CD4-positive, alpha-beta memory T cell (primary cell): ENCODE data around the gene TARDBP. TPM values are rescaled to one million over a fixed set of nuclear protein-coding genes. Genes with fewer than 3 reads are reported as not detected.
"Not testable (repeated sequence)": the region's sequence is repeated elsewhere in the genome, so short reads cannot be mapped to it uniquely, and the experiment has no call there.

Source experiments
- CTCF ChIA-PET: fragments of 350-600 bp; sonication (Branson Sonifier 250); formaldehyde crosslinking; loops from one replicate; lab custom pipeline; 2021; ENCODE audit warnings: inconsistent platforms; ENCODE audit not compliant: partially characterized antibody; lab: Charles Lee
- POLR2A ChIA-PET: fragments of 350-600 bp; sonication (Branson Sonifier 250); formaldehyde crosslinking; loops from one replicate; lab custom pipeline; 2021; ENCODE audit not compliant: partially characterized antibody; lab: Charles Lee
- DNase-seq, 5 donors: peaks; one replicate each; pipeline versions ENCODE4 v3.0.0 to v3.0.0-alpha.2; 2020 to 2022; ENCODE audit warnings: mixed read lengths in 1 of 5
- H3K27ac ChIP-seq: one replicate; pipeline ENCODE4 v1.7.0; 2013; ENCODE audit warnings: low read depth, low read length
- H3K27me3 ChIP-seq: 2 replicates; pipeline ENCODE4 v1.7.0; 2013; ENCODE audit warnings: mild to moderate bottlenecking, low read length, moderate library complexity; ENCODE audit not compliant: insufficient read depth
- H3K36me3 ChIP-seq: 2 replicates; pipeline ENCODE4 v1.7.0; 2013; ENCODE audit warnings: mild to moderate bottlenecking, low read length, moderate library complexity; ENCODE audit not compliant: insufficient read depth
- H3K4me1 ChIP-seq: 2 replicates; pipeline ENCODE4 v1.7.0; 2013; ENCODE audit warnings: mild to moderate bottlenecking, low read length, moderate library complexity; ENCODE audit not compliant: insufficient read depth
- H3K4me3 ChIP-seq, 2 donors: one replicate each; pipeline ENCODE4 v1.7.0; 2013; ENCODE audit warnings: low read length in 2 of 2, mild to moderate bottlenecking in 1 of 2
- H3K9me3 ChIP-seq, 2 donors: one replicate each; pipeline ENCODE4 v1.7.0; 2013; ENCODE audit warnings: low read length in 2 of 2, control low read depth in 1 of 2; ENCODE audit not compliant: control insufficient read depth in 1 of 2
- H3K27ac Mint-ChIP-seq, 7 donors: one replicate each; pipeline ENCODE4 v1.8.0; 2020 to 2021; ENCODE audit warnings: mixed read lengths in 7 of 7, mild to moderate bottlenecking in 6 of 7, inconsistent platforms in 3 of 7, moderate library complexity in 3 of 7
- H3K27me3 Mint-ChIP-seq, 2 donors: one replicate each; pipeline ENCODE4 v1.8.0; 2020 to 2021; ENCODE audit warnings: mixed read lengths in 2 of 2
- H3K36me3 Mint-ChIP-seq, 2 donors: one replicate each; pipeline ENCODE4 v1.8.0; 2020 to 2021; ENCODE audit warnings: mixed read lengths in 2 of 2, inconsistent platforms in 1 of 2, mild to moderate bottlenecking in 1 of 2
- H3K4me1 Mint-ChIP-seq, 4 donors: one replicate each; pipeline ENCODE4 v1.8.0; 2020 to 2021; ENCODE audit warnings: mixed read lengths in 4 of 4, mild to moderate bottlenecking in 1 of 4
- H3K4me3 Mint-ChIP-seq, 8 donors: one replicate each; pipeline ENCODE4 v1.8.0; 2020 to 2021; ENCODE audit warnings: mixed read lengths in 8 of 8, mild to moderate bottlenecking in 7 of 8, moderate library complexity in 6 of 8, inconsistent platforms in 3 of 8
- H3K9me3 Mint-ChIP-seq, 8 donors: one replicate each; pipeline ENCODE4 v1.8.0; 2020 to 2021; ENCODE audit warnings: mixed read lengths in 8 of 8, mild to moderate bottlenecking in 5 of 8, inconsistent platforms in 3 of 8, moderate library complexity in 1 of 8
- intact Hi-C: fragments of 100-400 bp; cut with micrococcal nuclease; formaldehyde crosslinking; loops from one replicate; pipeline ENCODE4 v1.15.1; 2023
- polyA plus RNA-seq, 2 donors: library from polyadenylated mRNA; unstranded; fragments of 300-500 nt; fragmentation: Illumina TruSeq; gene quantifications; one replicate each; pipeline ENCODE4 v1.2.3, GENCODE V29; 2021
- total RNA-seq, 2 experiments: library from RNA; stranded (reverse); gene quantifications; one replicate each; pipeline ENCODE4 v1.2.3, GENCODE V29; 2021

Gene TARDBP
- total and polyA plus RNA-seq, 4 experiments from 2014 or later = 54.0 to 195 (median 147) TPM

DNA sequence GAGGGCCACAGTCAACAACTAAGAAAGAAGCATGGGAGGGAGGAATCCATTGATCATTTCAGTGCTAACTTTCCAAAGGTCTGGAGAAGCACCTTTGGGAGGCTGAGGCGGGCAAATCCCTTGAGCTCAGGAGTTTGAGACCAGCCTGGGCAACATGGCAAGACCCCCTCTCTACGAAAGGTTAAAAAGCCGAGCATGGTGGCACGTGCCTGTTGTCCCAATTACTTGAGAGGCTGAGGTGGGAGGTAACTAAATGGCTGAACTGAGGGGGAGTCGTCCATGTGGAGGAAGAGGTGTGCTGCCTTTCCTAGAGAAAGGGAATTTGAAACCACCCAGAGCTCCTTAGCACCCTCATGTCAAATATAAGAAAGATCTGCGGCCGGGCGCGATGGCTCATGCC lies 18.4 kb downstream of the TARDBP start:
- Mint-ChIP-seq H3K9me3 (no peaks in the 10 kb centered on the region), H3K27me3 (peaks cover 0 to 2% of the 10 kb centered on the region in 2 donors), H3K4me3 (no peak overlapping the region), H3K4me1 (peaks cover 0 to 4% (median 3%) of the 10 kb centered on the region in 4 donors), H3K27ac (no peak overlapping the region), H3K36me3 (peaks cover 11 to 28% of the 10 kb centered on the region in 2 donors)
- intact Hi-C loops = loop anchor here (10.0 kb wide), 1 partner anchor 174 kb away; no protein-coding TSS in a partner anchor
- Histone ChIP-seq H3K4me1 (no peaks in the 10 kb centered on the region), H3K4me3 (no peak overlapping the region), H3K27ac (no peak overlapping the region), H3K9me3 (no peaks in the 10 kb centered on the region), H3K27me3 (no peaks in the 10 kb centered on the region), H3K36me3 (peaks cover 1% of the 10 kb centered on the region)
- ChIA-PET CTCF (no interaction called here), POLR2A (no interaction called here)
- no peak for DNase-seq

DNA sequence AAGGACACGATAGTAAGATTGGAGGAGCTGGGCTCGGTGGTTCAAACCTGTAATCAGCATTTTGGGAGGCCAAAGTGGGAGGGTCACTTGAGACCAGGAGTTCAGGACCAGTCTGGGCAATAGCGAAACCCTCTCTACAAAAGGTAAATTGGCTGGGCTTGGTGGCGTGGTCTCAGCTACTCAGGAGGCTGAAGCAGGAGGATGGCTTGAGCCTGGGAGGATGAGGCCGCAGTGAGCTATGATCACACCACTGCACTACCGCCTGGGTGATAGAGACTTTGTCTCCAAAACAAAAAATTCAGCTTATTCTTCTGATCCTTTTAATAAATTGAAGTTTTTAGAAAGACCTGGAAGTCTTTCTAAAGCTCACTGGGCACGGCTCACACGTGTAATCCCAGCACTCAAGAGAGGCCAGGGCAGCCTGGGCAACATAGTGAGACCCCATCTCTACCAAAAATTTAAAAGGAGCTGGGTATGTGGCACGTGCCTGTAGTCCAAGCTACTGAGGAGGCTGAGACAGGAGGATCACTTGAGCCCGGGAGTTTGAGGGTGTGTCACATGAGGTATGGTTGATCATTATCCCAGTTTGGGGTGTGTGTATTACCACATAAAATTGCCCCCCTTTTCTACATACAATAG lies 19.3 kb downstream of the TARDBP start:
- intact Hi-C loops = loop anchor here (10.0 kb wide), 1 partner anchor 173 kb away; no protein-coding TSS in a partner anchor
- CTCF ChIA-PET = interaction anchor here (1.0 kb wide), 1 partner anchor 615 kb away, joined by 4 read pairs; no protein-coding TSS in a partner anchor
- no peak overlapping the region for H3K27ac ChIP-seq
- H3K27ac Mint-ChIP-seq = no peak overlapping the region
- peaks cover 0 to 3% (median 3%) of the 10 kb centered on the region in 4 donors for H3K4me1 Mint-ChIP-seq
- peak overlapping the region in 1 of 8 donors; percentile 10 for H3K4me3 Mint-ChIP-seq
- peaks cover 6 to 20% of the 10 kb centered on the region in 2 donors for H3K36me3 Mint-ChIP-seq
- H3K36me3 ChIP-seq = no peaks in the 10 kb centered on the region
- H3K9me3 Mint-ChIP-seq = no peaks in the 10 kb centered on the region
- no peaks in the 10 kb centered on the region for H3K27me3 ChIP-seq
- POLR2A ChIA-PET = interaction anchor here (1.4 kb wide), 1 partner anchor 618 kb away, joined by 3 read pairs; no protein-coding TSS in a partner anchor
- H3K9me3 ChIP-seq = no peaks in the 10 kb centered on the region
- no peak overlapping the region for H3K4me3 ChIP-seq
- no peak for DNase-seq
- peaks cover 0 to 2% of the 10 kb centered on the region in 2 donors for H3K27me3 Mint-ChIP-seq
- no peaks in the 10 kb centered on the region for H3K4me1 ChIP-seq

GRCh38 chr1:11037019-11037739 lies 24.7 kb downstream of the TARDBP start:
- not testable (repeated sequence) for H3K36me3 ChIP-seq, H3K4me1 ChIP-seq, H3K4me3 Mint-ChIP-seq, H3K36me3 Mint-ChIP-seq, H3K27me3 ChIP-seq, H3K9me3 ChIP-seq, H3K9me3 Mint-ChIP-seq, H3K4me1 Mint-ChIP-seq, H3K27me3 Mint-ChIP-seq, DNase-seq, H3K27ac ChIP-seq, H3K4me3 ChIP-seq
- peak overlapping the region in 2 of 7 donors; percentile 23 to 47 for H3K27ac Mint-ChIP-seq
- ChIA-PET POLR2A (interaction anchor here (1.0 to 2.2 kb wide), 5 partner anchors 9 to 613 kb away, joined by 3 to 19 read pairs (median 3); partner anchors contain the start of gene SRM), CTCF (interaction anchor here (0.7 to 4.6 kb wide), 64 partner anchors 8 to 701 kb away, joined by 3 to 129 read pairs (median 6); partner anchors contain the start of genes EXOSC10, FBXO6, MASP2 and MTOR)
- intact Hi-C loops = loop anchor here (1.0 to 10.0 kb wide), 4 partner anchors 23 to 682 kb away; partner anchors contain the start of gene SRM

- peak overlapping the region in 2 of 7 donors; percentile 23 to 47 for H3K27ac Mint-ChIP-seq
Measured at GRCh38 chr1:11037740-11038182, 25.3 kb downstream of the TARDBP start.

GRCh38 chr1:11039351-11040104 lies 27.1 kb downstream of the TARDBP start:
- Histone ChIP-seq H3K4me3 (no peak overlapping the region), H3K4me1 (peaks cover 7% of the 10 kb centered on the region), H3K27me3 (no peaks in the 10 kb centered on the region), H3K36me3 (no peaks in the 10 kb centered on the region), H3K9me3 (no peaks in the 10 kb centered on the region), H3K27ac (no peak overlapping the region)
- H3K27me3 Mint-ChIP-seq = peaks cover 2 to 6% of the 10 kb centered on the region in 2 donors
- CTCF ChIA-PET = interaction anchor here (1.5 to 4.6 kb wide), 4 partner anchors 22 to 680 kb away, joined by 4 to 129 read pairs (median 27); partner anchors contain the start of gene SRM
- peaks cover 5 to 7% (median 6%) of the 10 kb centered on the region in 4 donors for H3K4me1 Mint-ChIP-seq
- H3K9me3 Mint-ChIP-seq = no peaks in the 10 kb centered on the region
- H3K27ac Mint-ChIP-seq = no peak overlapping the region
- DNase-seq = no peak
- POLR2A ChIA-PET = interaction anchor here (1.7 kb wide), 1 partner anchor 679 kb away, joined by 3 read pairs; no protein-coding TSS in a partner anchor
- H3K4me3 Mint-ChIP-seq = no peak overlapping the region
- intact Hi-C loops = loop anchor here (10.0 kb wide), 1 partner anchor 165 kb away; no protein-coding TSS in a partner anchor
- H3K36me3 Mint-ChIP-seq = no peaks in the 10 kb centered on the region

More at GRCh38 chr1:11037740-11038182, 25.3 kb downstream of the TARDBP start:
- H3K4me3 Mint-ChIP-seq = no peak overlapping the region
- Histone ChIP-seq H3K4me3 (no peak overlapping the region), H3K27ac (no peak overlapping the region), H3K36me3 (no peaks in the 10 kb centered on the region), H3K4me1 (peaks cover 7% of the 10 kb centered on the region), H3K9me3 (no peaks in the 10 kb centered on the region), H3K27me3 (no peaks in the 10 kb centered on the region)
- CTCF ChIA-PET = interaction anchor here (0.6 to 4.6 kb wide), 75 partner anchors 9 to 700 kb away, joined by 3 to 129 read pairs (median 4); partner anchors contain the start of genes EXOSC10, FBXO6, MASP2 and MTOR
- H3K36me3 Mint-ChIP-seq = no peaks in the 10 kb centered on the region
- H3K27me3 Mint-ChIP-seq = peaks cover 2 to 6% of the 10 kb centered on the region in 2 donors
- H3K4me1 Mint-ChIP-seq = peaks cover 5 to 7% (median 6%) of the 10 kb centered on the region in 4 donors
- POLR2A ChIA-PET = interaction anchor here (0.7 to 2.2 kb wide), 7 partner anchors 8 to 681 kb away, joined by 3 to 19 read pairs (median 3); partner anchors contain the start of genes EXOSC10 and SRM
- H3K9me3 Mint-ChIP-seq = no peaks in the 10 kb centered on the region
- DNase-seq = peak; percentile 83 to 85 (median 85)
- intact Hi-C loops = loop anchor here (1.0 to 10.0 kb wide), 4 partner anchors 23 to 682 kb away; partner anchors contain the start of gene SRM

DNA sequence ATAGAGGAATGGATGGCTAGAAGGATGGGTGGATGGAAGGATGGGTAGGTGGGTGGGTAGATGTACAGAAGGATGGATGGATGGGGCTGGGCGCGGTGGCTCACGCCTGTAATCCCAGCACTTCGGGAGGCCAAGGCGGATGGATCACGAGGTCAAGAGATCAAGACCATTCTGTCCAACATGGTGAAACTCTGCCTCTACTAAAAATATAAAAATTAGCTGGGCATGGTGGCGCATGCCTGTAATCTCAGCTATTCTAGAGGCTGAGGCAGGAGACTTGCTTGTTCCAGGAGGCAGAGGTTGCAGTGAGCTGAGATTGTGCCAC lies 27.6 kb downstream of the TARDBP start:
- H3K27ac ChIP-seq, intact Hi-C loops, POLR2A ChIA-PET, DNase-seq, H3K4me3 ChIP-seq, H3K27me3 Mint-ChIP-seq, H3K4me1 Mint-ChIP-seq, H3K9me3 Mint-ChIP-seq, H3K36me3 ChIP-seq, H3K27ac Mint-ChIP-seq, H3K27me3 ChIP-seq, H3K9me3 ChIP-seq, H3K4me1 ChIP-seq, H3K4me3 Mint-ChIP-seq, H3K36me3 Mint-ChIP-seq, CTCF ChIA-PET: not testable (repeated sequence)
